Measurements from ENCODE around the gene RSPO1.

DNA sequence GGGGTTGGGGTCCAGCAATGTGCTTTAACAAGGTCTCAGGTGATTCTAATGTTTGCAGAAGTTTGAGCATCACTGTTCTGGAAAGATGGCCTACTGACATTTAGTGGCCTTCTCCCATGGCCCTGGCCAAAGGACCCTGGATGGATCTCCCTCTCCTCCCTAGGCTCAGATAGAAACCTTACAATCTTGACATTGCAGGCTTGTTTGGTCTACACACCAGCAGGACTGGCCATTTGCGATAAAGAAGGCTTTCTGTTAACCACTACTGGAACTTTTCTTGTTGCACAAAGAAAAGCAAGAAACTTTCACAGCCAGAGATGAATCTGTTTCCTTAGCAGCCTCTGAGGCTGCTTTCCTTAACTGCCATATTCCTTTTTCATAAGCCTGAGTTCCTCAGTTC, 71.7 kb downstream of the RSPO1 start:
- TF ChIP-seq EZH2 (IDR thresholded peaks at IDR 0.05; ENCODE audit: insufficient read depth, low read length), result no peak
- TF ChIP-seq, protein P1, sequence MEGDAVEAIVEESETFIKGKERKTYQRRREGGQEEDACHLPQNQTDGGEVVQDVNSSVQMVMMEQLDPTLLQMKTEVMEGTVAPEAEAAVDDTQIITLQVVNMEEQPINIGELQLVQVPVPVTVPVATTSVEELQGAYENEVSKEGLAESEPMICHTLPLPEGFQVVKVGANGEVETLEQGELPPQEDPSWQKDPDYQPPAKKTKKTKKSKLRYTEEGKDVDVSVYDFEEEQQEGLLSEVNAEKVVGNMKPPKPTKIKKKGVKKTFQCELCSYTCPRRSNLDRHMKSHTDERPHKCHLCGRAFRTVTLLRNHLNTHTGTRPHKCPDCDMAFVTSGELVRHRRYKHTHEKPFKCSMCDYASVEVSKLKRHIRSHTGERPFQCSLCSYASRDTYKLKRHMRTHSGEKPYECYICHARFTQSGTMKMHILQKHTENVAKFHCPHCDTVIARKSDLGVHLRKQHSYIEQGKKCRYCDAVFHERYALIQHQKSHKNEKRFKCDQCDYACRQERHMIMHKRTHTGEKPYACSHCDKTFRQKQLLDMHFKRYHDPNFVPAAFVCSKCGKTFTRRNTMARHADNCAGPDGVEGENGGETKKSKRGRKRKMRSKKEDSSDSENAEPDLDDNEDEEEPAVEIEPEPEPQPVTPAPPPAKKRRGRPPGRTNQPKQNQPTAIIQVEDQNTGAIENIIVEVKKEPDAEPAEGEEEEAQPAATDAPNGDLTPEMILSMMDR (IDR thresholded peaks at IDR 0.05; ENCODE audit: insufficient read depth, low read depth, low read length), result no peak

Measured in astrocyte (in vitro differentiated cells and primary cell).